GM19463 (cell line): Measurements from ENCODE around the gene PRPSAP2.
"Not testable (repeated sequence)": the region's sequence is repeated elsewhere in the genome, so short reads cannot be mapped to it uniquely, and the experiment has no call there.

ENCODE experiments used
- ATAC-seq: cut with Tn5 transposase; IDR thresholded peaks from one replicate; pipeline ENCODE4 v1.9.1; 2021; ENCODE audit warnings: mild to moderate bottlenecking, moderate library complexity; ENCODE audit not compliant: unreplicated experiment

PRPSAP2 gene

DNA sequence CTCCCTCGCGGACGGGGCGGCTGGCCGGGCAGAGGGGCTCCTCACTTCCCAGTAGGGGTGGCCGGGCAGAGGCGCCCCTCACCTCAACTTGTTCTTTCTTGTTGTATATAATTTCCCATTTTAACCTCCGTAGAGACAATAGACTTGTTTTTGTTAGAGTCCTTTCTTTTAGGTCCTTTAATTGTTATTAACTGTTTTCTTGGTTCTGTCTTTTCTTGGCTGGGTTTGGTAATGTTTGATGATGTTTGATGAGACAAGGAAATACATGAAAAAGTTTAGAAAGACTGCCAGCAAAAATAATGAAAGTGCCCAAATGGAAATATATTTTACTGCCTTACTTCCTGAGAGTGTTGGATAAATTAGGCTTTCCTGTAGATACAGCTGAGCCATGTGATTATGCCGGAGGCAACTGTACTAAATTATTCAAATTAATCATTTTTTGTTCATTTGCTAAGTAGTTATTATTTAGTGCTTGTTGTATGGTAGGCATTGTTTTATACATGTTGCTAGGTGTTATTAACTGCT lies 30.9 kb downstream of the PRPSAP2 start:
- ATAC-seq: no peak

DNA sequence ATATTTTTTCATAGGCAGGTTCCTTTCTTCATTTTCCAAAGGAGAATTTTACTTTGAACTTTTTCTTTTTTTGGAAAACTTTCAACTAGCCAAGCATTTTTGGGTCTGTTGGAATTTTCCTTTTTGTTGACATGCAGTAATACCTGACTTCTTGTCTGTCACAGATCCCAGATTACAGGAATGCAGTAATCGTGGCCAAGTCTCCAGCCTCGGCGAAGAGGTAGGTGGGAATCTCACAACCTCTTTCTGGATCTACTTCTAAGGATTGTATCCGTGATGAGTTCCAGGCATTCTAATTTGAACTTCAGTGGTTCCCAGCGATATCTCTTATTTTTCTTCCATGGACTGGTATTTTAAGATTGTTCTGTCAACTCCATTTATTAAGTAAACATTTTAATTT lies 31.7 kb downstream of the PRPSAP2 start:
- no peak for ATAC-seq

DNA sequence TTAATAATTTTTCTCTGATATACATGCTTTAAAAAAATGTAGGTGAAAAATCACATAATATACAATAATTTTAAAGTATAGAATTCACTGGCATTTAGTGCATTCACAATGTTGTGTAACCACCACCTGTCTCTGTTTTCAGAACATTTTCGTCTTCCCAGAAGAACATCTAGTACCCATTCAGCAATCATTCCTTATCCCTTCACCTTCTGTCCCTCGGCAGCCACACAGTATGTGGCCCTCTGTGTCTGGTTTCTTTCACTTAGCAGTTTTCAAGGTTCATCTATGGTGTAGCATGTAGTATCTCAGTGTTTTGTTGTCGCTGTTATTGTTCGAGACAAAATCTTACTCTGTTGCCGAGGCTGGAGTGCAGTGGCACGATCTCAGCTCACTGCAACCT lies 33.6 kb downstream of the PRPSAP2 start:
- no peak for ATAC-seq

DNA sequence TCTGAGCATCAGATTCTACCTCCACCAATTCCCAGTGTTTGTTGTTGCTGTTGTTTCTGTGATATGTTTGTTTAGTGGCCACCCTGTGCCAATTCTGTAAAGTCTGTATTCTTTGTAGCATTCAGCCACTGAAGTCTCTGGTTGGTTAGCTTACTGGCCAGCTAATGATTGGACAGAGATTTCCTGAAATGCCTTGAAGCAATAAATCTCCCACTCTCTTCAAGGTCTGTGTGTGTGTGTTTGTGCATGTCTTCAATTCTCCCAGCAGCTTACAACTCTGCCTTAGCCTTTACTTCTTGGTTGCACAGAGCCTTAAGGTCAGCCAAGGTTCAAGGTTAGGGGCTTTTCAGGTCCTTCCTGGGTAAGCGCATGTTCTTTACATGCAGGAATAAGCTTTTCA lies 38.2 kb downstream of the PRPSAP2 start:
- ATAC-seq: no peak

DNA sequence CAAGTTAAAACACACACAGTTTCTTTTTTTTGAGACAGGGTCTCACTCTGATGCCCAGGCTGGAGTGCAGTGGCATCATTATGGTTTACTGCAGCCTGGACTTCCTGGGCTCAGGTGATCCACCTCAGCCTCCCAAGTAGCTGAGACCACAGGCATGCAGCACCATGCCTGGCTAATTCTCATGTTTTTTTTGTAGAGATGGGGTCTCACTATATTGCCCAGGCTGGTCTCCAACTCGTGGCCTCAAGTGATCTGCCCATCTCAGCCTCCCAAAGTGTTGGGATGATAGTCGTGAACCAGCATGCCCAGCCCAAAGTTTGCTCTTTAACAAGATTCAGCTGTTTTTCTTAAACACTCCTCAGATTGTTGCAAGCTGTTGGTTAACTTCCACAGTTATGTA lies 39.0 kb downstream of the PRPSAP2 start:
- no peak for ATAC-seq

DNA sequence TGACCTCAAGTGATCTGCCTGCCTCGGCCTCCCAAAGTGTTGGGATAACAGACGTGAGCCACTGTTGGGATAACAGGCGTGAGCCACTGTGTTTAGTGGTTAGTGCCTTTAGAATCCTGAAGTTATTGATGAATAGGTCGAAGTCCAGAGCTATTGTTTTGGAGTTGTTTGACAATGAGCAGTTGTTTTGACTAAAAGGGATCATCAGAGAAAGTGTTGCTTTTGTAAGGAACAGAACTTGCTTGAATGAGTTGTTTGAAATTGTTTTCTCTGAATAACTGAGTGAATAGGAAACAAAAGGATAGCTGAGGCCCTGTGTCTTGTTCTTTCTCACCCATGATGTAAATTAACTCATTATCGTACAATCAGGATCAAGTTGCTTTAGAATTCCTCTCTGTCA lies 46.6 kb downstream of the PRPSAP2 start:
- ATAC-seq: no peak

DNA sequence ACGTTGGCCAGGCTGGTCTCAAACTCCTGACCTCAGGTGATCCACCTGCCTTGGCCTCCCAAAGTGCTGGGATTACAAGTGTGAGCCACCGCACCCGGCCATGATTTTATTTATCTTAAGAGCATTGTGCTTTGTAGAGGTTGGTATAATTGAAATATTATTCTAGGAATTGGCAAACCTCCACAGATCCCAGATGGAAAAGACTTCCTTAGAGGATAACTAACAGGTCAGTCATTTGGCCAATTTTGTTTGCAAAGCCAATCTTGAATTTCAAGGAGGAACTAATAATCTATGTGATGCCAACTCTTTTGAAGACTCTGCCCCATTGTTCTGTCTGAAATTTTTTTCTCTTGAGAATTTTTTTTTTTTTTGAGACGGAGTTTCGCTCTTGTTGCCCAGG lies 47.3 kb downstream of the PRPSAP2 start:
- no peak for ATAC-seq

DNA sequence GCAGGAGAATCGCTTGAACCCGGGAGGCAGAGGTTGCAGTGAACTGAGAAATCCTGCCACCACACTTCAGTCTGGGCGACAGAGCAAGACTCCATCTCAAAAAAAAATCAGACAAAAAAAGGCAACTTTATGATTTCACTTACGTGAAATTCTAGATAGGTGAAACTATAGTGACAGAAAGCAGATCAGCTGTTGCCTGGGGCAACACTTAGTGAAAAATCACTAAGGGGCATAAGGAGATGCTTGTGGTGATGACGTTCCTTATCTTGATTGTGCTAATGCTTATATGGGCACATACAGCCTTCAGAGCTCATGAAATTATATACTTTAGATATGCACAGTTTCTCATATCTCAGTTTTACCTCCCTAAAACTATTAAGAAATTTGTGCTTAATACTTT lies 52.4 kb downstream of the PRPSAP2 start:
- ATAC-seq: no peak

DNA sequence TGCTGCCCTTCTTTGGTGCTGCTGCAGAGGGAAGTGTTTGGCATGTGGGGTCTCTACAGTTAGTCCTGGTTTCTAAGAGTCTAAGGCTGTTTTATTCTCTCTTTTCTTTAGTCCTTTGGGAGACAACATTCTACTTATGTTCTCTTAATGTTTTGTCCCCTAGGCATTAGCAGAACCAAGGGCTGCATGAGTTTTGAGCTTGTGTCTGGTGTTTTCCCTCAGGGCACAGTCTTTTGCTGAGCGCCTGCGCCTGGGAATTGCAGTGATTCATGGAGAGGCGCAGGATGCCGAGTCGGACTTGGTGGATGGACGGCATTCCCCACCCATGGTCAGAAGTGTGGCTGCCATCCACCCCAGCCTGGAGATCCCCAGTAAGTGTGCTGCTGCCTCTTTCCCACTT lies 53.0 kb downstream of the PRPSAP2 start:
- no peak for ATAC-seq

DNA sequence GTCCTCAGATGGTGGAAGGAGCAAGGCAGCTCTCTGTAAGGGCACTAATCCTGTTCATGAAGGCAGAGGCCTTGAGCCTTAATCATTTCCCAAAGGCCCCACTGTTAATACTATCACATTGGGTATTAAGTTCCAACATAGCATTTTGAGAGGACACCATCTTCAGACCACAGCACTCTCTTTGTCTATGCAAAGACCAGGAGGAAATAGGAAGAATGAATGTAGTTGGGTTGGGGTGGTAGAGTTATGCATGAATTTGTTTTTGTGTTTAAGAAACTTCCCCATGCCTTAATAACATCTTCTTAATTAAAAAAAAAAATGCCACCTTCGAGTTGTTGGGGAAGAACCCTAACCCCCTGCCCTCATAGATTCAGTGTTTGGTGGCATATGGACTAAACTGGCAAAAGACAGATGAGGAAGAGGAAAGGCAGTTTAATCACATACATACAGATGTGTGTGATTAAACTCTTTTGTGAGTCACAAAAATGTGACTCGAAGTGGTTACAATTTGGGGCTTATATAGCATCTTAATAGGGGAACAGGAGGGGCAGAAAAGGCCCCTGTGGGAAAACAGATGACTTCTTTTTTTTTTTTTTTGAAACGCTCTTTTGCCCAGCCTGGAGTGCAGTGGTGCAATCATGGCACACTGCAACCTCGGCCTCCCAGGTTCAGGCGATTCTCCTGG lies 59.0 kb downstream of the PRPSAP2 start:
- ATAC-seq: no peak

DNA sequence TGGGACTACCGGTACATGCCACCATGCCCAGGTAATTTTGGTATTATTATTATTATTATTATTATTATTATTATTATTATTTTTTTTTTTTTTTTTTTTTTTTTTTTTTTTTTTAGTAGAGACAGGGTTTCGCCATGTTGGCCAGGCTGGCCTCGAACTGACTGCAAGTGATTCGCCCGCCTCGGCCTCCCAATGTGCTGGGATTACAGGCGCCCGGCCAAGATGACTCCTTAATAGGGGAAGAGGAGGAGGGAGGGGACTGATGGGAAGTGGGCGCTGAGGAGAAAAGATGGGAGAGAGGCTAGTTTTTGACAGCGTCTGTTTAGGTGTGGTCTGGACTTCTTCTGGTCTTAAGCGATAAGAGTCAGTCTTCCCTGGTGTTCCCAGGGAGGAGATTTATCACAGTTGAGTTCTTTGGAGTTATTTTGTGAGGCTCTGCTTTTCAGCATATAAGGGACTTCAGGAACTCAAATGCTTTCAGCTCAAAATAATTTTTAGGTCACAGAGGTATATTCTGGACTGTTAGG lies 59.6 kb downstream of the PRPSAP2 start:
- no peak for ATAC-seq

DNA sequence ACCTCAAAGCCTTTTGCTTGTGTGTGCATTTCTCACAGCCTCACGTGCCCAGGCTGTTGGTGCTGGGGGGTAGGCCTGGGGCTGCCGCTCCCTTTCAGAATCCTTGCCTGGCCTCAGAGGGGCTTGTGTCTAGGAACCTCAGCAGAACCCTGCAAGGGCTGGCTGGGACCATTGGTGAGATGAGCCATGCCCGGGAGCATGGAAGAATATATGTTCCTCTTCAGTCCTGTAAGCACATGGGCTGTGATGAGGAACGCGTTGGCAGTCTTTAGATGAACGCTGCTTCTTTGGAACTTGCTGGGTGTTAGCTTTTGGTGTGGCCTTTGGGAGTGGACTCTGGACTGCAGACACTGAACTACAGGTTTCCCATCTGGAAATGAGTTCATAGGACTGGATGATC lies 62.0 kb downstream of the PRPSAP2 start:
- no peak for ATAC-seq

DNA sequence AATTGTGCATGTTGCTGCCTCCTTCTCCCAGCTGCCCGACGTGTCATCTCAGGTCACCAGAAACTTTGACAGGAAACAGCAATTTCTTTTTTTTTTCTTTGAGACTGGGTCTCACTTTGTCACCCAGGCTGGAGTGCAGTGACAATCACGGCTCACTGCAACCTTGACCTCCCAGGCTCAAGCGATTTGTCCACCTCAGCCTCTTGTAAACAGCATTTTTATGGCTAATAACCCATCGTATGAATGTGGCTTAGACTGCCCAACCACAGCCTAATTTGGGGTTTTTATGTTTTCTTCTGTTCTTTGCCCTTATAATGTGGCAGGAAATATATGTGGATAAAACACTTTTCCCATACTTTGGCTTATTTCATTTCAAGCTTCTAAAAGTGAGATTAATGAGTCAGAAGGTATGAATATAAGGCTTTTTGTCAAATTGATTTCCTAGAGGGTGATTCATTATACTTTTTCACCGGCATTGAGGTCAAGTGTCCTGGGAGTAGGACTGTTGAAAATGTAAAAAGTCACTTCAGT lies 63.0 kb downstream of the PRPSAP2 start:
- peak; percentile 47 for ATAC-seq

DNA sequence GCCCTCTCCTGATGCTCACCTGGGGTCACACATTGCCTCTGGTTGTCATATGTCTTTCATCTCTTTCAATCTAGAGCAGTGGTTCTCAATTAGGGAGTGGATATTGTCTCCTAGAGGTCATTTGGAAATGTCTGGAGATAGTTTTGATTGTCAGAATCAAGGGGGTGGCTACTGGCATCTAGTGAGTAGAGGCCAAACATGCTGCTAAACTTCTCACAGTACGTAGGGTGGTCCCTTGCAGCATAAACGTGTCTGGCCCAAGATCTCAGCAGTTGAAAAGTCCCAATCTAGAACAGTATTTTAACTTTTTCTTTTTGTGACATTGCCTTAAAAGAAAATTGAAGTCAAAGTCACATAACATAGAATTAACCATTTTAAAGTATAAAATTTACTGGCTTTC lies 63.6 kb downstream of the PRPSAP2 start:
- no peak for ATAC-seq

DNA sequence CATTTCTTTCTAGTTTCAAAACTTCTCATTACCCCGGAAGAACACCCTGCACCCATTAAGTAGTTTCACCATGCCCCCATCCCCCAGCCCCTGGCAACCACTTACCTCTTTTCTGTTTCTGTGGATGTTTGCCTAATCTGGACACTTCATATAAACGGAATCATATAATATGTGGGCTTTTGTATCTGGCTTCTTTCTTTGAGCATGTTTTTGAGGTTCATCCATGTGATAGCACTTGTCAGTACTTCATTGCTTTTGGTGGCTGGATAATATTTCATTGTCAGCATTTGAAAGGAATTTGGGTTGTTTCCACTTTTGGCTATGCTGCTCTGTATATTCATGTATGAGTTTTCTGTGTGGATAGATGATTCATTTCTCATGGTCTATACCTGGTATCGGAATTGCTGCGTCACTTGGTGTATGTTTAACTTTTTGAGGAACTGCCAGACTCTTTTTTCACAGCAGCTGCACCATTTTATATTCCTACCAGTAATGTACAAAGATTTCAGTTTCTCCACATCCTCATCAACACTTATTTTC lies 64.1 kb downstream of the PRPSAP2 start:
- peak; percentile 57 for ATAC-seq

DNA sequence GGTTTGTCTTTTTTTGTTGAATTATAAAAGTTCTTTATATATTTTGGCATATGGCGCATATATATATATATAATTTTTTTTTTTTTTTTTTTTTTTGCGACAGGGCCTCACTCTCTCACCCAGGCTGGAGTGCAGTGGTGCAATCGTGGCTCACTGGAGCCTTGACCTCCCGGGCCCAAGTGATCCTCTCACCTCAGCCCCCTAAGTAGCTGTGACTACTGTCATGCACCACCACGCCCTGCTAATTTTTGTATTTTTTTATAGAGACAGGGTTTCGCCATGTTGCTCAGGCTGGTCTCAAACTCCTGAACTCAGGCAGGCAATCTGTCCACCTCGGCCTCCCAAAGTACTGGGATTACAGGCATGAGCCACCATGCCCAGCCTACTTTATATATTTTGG lies 64.7 kb downstream of the PRPSAP2 start:
- ATAC-seq: not testable (repeated sequence)

DNA sequence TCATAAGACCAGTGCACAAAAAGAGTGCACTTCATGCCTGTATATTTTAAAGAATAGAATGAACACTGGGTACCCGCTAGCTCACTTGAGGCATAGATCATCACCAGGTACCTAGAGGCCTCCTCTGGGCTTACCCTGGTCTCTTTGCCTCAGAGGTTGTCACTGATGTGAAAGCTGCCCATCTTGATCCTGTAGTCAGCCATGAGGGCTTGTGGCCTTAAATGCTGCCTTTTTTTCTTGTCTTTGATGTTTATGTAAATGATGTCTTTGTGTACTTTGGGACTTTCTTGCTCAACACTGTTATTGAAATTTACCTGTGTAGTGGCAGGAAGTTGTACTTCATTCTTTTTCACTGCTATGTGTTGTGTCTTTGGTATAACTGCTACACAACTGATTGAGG lies 67.3 kb downstream of the PRPSAP2 start:
- no peak for ATAC-seq

DNA sequence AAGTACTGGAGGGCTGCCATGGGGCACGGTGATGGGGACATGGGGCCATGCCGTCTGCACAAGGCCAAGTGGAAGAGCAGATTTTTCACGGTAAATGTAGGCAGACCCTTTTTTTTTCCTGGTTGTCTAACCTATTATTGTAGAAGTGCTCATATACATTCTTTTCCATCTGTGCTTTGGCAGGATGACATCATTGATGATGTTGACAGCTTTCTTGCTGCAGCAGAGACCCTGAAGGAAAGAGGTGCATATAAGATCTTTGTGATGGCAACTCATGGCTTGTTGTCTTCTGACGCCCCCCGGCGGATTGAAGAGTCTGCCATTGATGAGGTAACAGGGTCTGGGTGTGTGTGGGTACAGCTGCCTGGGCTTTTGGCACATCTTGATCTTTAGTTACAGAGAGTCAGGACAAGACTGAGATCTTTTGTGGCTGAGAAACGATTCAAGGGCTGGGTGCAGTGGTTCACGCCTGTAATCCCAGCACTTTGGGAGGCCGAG lies 70.7 kb downstream of the PRPSAP2 start:
- no peak for ATAC-seq

DNA sequence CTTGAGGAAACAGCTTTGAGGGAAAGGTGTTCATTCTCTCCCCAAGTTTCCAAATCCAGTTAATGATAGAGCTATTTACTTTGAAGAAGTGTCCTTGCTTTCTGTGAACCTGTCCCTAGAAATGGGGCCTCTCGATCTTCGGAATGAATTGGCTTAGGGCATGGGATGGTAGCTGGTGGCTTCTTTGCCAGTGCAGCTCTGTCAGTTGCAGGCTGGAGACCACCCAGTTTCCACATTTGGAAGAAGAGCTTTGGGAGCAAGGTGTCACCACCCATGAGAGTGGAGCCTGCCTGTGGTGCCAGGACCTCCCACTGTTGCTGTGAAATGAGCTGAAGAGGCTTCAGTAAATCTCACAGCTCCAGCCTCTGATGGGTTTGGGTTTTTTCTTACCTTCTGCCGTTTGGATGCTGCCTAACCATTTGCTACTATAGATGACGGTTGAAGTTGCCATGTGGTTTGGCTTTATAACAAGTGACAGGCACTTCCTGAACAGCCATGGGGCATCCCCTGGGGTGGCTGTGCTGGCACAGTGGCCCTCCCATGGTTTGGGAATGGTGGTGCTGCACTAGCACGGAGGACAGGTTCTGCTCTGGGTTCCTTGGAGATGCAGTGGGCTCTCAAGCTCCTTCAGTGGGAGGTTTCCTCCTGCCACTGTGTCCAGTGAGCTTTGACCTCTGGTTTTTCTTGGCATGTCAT lies 74.6 kb downstream of the PRPSAP2 start:
- no peak for ATAC-seq

DNA sequence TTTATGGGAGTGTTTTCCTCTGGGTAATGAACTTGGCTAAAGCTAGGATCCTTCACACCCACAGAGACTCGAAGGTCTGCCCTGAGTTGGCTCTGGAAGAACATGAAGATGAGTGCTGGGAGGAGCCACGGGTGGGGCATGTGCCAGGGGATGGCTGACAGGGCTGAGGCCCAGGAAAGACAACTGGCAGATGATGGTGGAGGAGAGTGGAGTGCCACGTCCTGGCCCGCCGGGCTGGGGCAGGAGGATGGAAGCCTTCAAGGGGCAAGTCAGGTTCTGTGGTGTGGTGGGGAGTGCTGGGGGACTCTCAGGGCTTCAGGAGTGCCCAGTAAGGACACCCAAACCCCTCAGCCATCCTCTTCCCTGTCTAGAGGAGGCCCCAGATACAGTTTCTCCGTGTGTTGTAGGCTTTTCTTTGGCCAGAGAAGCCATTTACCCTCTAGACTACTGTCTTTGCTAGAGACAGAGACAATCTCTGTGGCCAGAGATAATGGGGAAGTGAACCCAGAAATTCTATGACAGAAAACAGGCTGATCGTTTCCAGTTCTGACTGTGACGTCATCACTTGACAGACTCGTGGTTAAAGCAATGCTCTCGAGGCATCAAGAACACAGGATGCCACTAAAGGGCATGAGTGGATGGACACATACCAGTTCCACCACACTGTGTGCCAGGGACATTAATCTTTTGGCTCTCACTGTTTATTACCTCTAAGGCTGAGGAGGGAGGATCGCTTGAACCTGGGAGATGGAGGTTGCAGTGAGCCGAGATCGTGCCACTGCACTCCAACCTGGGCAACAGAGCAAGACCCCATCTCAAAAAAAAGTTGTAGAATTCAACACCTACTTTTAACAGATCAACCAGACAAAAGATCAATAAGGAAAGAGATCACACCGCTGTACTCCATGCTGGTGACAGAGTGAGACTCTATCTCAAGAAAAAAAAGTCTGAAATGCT lies 75.4 kb downstream of the PRPSAP2 start:
- no peak for ATAC-seq
